Body of pancreas (tissue), 4 donors: ENCODE data around the gene CSF1R. TPM values are rescaled to one million over a fixed set of nuclear protein-coding genes. Genes with fewer than 3 reads are reported as not detected.

ENCODE experiments used
- ATAC-seq: fragments of 150-250 bp; one replicate; pipeline ENCODE4 v1.9.1; 2016
- DNase-seq, 4 donors: peaks; one replicate each; pipeline ENCODE4 v3.0.0-alpha.2; 2019
- H3K27ac ChIP-seq, 4 donors: fragments of 200-600 bp; sonication (generic); 1 replicate in 3 of 4; 2 replicates in 1 of 4; pipeline versions ENCODE4 v1.5.1 to v1.6.1; 2016 to 2019; ENCODE audit warnings: mild to moderate bottlenecking in 1 of 4, mixed read lengths in 1 of 4, moderate library complexity in 1 of 4
- H3K27me3 ChIP-seq, 2 donors: fragments of 200-600 bp; sonication (generic); one replicate each; pipeline ENCODE4 v1.6.0; 2016; ENCODE audit warnings: mild to moderate bottlenecking in 1 of 2
- H3K36me3 ChIP-seq, 2 donors: fragments of 200-600 bp; sonication (generic); replicated peaks in 1 of 2; 2 replicates each; pipeline ENCODE4 v1.5.1; 2016; ENCODE audit warnings: low read depth in 2 of 2; ENCODE audit not compliant: insufficient read depth in 1 of 2
- H3K4me1 ChIP-seq: fragments of 200-600 bp; sonication (generic); one replicate; pipeline ENCODE4 v1.6.0; 2016
- H3K4me3 ChIP-seq, 2 donors: fragments of 200-600 bp; sonication (generic); 1 replicate in 1 of 2; 2 replicates in 1 of 2; pipeline ENCODE4 v1.5.1; 2016 to 2019
- H3K9me3 ChIP-seq, 3 donors: fragments of 200-600 bp; sonication (generic); 1 replicate in 2 of 3; 2 replicates in 1 of 3; pipeline ENCODE4 v1.5.1; 2016
- POLR2A ChIP-seq, 3 donors: fragments of 450-650 bp; IDR thresholded peaks; one replicate each; pipeline ENCODE4 v1.6.1; 2016; ENCODE audit warnings: antibody characterized with exemption in 3 of 3, mild to moderate bottlenecking in 2 of 3
- WGBS, 2 donors: methylation state at CpG; one replicate each; pipeline ENCODE4 v1.1.5; 2017; 5-methylcytosine and 5-hydroxymethylcytosine counted together
- intact Hi-C: fragments of 100-400 bp; cut with DNase I; formaldehyde crosslinking; loops from one replicate; pipeline ENCODE4 v1.15.1; 2023
- total RNA-seq, 2 donors: library from RNA; depleted of rRNA; stranded (reverse); fragments of >200 nt; gene quantifications; one replicate each; pipeline ENCODE4 v1.1.0, GENCODE V29; 2016
- TF ChIP-seq, protein P1 (sequence below), 7 experiments: fragments of 450-650 bp in 4 of 7; fragments of 200-600 bp in 3 of 7; sonication (generic) in 3 of 7; IDR thresholded peaks; one replicate each; pipeline ENCODE4 v1.5.1; 2016 to 2019; ENCODE audit warnings: antibody characterized with exemption in 7 of 7

Gene CSF1R
- total RNA-seq, 2 donors from 2014 or later = 5.3 to 13.5 TPM

DNA sequence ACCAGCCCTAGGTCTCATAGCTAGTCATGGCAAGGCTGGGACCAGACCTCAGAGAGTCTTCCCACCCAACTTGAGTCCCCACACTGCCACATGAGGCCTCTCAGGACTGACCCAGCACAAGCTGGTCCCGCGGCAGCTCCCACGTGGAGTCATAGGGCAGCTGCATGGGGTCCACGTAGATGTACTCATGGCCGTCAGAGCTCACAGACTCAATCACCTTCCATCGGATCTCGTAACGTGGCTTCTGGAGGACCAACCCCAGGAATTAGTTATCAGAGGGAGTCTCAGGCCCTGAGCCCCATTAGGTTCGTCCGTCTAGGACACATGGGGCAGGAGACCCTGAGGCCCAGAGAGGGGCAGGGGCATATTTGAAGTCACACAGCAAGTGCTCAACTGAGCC, 39.0 kb upstream of the CSF1R start:
- Histone ChIP-seq H3K9me3 (no peaks in the 10 kb centered on the region), H3K4me1 (peaks cover 8% of the 10 kb centered on the region), H3K27ac (no peak overlapping the region), H3K27me3 (no peaks in the 10 kb centered on the region), H3K36me3 (no peaks in the 10 kb centered on the region), H3K4me3 (no peak overlapping the region)
- ATAC-seq (no peak), DNase-seq (no peak)
- 87% methylated on average over 10 of the region's 10 CpGs; no CpG with 5 or more reads in 1 of the 2 donors for WGBS, 2 donors
- intact Hi-C loops = no loop called here
- no peak for TF ChIP-seq POLR2A (IDR thresholded peaks at IDR 0.05)
- TF ChIP-seq, protein P1, sequence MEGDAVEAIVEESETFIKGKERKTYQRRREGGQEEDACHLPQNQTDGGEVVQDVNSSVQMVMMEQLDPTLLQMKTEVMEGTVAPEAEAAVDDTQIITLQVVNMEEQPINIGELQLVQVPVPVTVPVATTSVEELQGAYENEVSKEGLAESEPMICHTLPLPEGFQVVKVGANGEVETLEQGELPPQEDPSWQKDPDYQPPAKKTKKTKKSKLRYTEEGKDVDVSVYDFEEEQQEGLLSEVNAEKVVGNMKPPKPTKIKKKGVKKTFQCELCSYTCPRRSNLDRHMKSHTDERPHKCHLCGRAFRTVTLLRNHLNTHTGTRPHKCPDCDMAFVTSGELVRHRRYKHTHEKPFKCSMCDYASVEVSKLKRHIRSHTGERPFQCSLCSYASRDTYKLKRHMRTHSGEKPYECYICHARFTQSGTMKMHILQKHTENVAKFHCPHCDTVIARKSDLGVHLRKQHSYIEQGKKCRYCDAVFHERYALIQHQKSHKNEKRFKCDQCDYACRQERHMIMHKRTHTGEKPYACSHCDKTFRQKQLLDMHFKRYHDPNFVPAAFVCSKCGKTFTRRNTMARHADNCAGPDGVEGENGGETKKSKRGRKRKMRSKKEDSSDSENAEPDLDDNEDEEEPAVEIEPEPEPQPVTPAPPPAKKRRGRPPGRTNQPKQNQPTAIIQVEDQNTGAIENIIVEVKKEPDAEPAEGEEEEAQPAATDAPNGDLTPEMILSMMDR (IDR thresholded peaks at IDR 0.05) = no peak

DNA sequence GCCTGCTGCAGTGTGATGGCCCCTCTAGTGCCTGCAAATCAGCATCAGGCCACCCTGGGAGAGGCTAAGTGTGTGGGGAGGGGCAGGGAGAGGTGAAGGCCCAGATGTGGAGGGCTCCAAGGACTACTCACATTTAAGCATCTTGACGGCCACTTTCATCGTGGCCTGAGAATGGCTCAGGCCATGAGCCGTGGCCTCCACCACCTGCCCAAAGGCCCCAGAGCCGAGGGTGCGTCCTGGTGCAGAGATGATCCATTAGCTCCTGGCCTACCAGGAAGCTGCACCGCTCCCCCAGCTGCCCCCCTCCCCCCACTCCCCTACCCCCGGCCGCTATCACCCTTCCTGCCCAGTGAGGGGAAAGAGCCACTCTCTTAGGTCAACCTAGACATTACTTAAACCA, 38.2 kb upstream of the CSF1R start:
- Histone ChIP-seq H3K36me3 (no peaks in the 10 kb centered on the region), H3K27me3 (no peaks in the 10 kb centered on the region), H3K4me3 (no peak overlapping the region), H3K27ac (no peak overlapping the region), H3K4me1 (peaks cover 2% of the 10 kb centered on the region), H3K9me3 (no peaks in the 10 kb centered on the region)
- no peak for ATAC-seq
- intact Hi-C loops = no loop called here
- DNase-seq = no peak
- 56 to 83% methylated on average over 5 to 8 of the region's 8 CpGs for WGBS, 2 donors
- TF ChIP-seq POLR2A (IDR thresholded peaks at IDR 0.05) = no peak
- TF ChIP-seq, protein P1 (IDR thresholded peaks at IDR 0.05) = no peak

GRCh38 chr5:150124111-150124557, 37.8 kb upstream of the CSF1R start:
- H3K27ac ChIP-seq = no peak overlapping the region
- TF ChIP-seq, protein P1 (IDR thresholded peaks at IDR 0.05) = no peak
- no peak for TF ChIP-seq POLR2A (IDR thresholded peaks at IDR 0.05)
- DNase-seq = no peak
- intact Hi-C loops = no loop called here
- ATAC-seq = no peak
- H3K9me3 ChIP-seq = no peaks in the 10 kb centered on the region
- no peaks in the 10 kb centered on the region for H3K27me3 ChIP-seq
- H3K4me3 ChIP-seq = no peak overlapping the region
- H3K4me1 ChIP-seq = no peaks in the 10 kb centered on the region
- WGBS, 2 donors = 79 to 86% methylated on average over 4 to 11 of the region's 11 CpGs
- H3K36me3 ChIP-seq = no peaks in the 10 kb centered on the region

GRCh38 chr5:150123542-150123941, 37.2 kb upstream of the CSF1R start:
- Histone ChIP-seq H3K9me3 (no peaks in the 10 kb centered on the region), H3K4me3 (no peak overlapping the region), H3K36me3 (no peaks in the 10 kb centered on the region), H3K27ac (no peak overlapping the region), H3K4me1 (no peaks in the 10 kb centered on the region), H3K27me3 (no peaks in the 10 kb centered on the region)
- DNase-seq (no peak), ATAC-seq (no peak)
- intact Hi-C loops = no loop called here
- 50 to 55% methylated on average over 4 of the region's 4 CpGs for WGBS, 2 donors
- TF ChIP-seq, protein P1 (IDR thresholded peaks at IDR 0.05) = no peak
- TF ChIP-seq POLR2A (IDR thresholded peaks at IDR 0.05) = no peak
